Measurements from ENCODE around the gene CCDC34.

CCDC34 gene

DNA sequence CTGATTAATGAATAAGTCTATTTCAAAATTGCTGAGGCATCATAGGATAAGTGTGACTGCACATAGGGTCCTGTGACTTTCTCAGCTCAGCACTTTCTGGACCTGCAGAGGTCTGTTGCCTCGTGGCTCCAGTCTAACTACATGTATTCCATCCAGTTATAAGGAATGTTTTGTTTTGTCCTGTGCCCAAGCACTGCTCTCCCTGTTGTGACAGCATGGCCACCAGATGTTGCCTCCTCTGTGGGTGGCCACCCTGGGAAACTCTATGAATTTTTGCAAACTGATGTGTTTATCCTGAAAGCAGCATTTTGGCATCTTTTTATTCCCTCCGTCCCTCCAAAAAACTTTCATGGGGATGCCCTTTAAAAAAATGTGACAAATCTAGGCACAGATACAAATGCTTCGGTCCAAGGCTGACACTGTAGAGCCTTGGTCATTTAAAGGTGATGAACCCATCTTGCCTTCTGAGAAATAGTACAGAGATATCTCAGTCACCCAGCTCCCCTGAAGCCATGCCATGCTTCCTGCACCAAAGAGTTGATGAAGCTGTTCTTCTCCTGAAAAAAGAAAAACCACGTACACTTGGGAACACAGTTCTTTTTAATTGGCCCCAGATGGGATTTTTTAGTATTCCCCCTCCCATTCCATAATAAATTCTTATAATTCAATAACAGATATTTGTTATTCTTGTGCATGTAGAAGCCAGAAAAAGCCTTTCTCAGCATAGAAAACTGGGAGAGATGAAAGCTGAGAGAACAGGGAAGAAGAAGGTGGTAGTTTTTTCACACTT is 72.6 kb downstream of the CCDC34 start:
- no peak for DNase-seq (ENCODE audit: low read depth)
